Measurements from ENCODE around the gene WSCD1.

WSCD1 gene

GRCh38 chr17:6069539-6070429 lies at the start of gene WSCD1:
WSCD1 (plus strand) TSS chr17:6070379; CDS start chr17:6080659, 10,280 bp downstream.
- peak; percentile 76 for DNase-seq

GRCh38 chr17:6021011-6021400 lies 49.2 kb upstream of the WSCD1 start:
- no peak for DNase-seq

GRCh38 chr17:6021627-6022026 lies 48.6 kb upstream of the WSCD1 start:
- DNase-seq = no peak

- DNase-seq = no peak
These were observed 46.9 kb upstream of the WSCD1 start for GRCh38 chr17:6023036-6023831.

GRCh38 chr17:6024576-6024975 lies 45.6 kb upstream of the WSCD1 start:
- no peak for DNase-seq

- no peak for DNase-seq
These were observed 42.7 kb upstream of the WSCD1 start for GRCh38 chr17:6027342-6028024.

- no peak for DNase-seq
These were observed 41.9 kb upstream of the WSCD1 start for GRCh38 chr17:6028294-6028693.

- DNase-seq = no peak
These were observed 34.3 kb upstream of the WSCD1 start for GRCh38 chr17:6035801-6036394.

GRCh38 chr17:6040504-6040903 lies 29.7 kb upstream of the WSCD1 start:
- no peak for DNase-seq

- no peak for DNase-seq
These were observed 28.9 kb upstream of the WSCD1 start for GRCh38 chr17:6041246-6041645.

- no peak for DNase-seq
These were observed 26.8 kb upstream of the WSCD1 start for GRCh38 chr17:6043405-6043804.

GRCh38 chr17:6044261-6044660 lies 25.9 kb upstream of the WSCD1 start:
- DNase-seq = no peak

GRCh38 chr17:6045621-6046357 lies 24.4 kb upstream of the WSCD1 start:
- peak; percentile 18 for DNase-seq

- no peak for DNase-seq
These were observed 23.7 kb upstream of the WSCD1 start for GRCh38 chr17:6046431-6046830.

- no peak for DNase-seq
These were observed 23.2 kb upstream of the WSCD1 start for GRCh38 chr17:6046931-6047330.

GRCh38 chr17:6047966-6048365 lies 22.2 kb upstream of the WSCD1 start:
- no peak for DNase-seq

- no peak for DNase-seq
These were observed 21.7 kb upstream of the WSCD1 start for GRCh38 chr17:6048486-6048885.

GRCh38 chr17:6052926-6053325 lies 17.3 kb upstream of the WSCD1 start:
- DNase-seq = no peak

GRCh38 chr17:6054372-6054771 lies 15.8 kb upstream of the WSCD1 start:
- no peak for DNase-seq

GRCh38 chr17:6056104-6056503 lies 14.1 kb upstream of the WSCD1 start:
- no peak for DNase-seq

GRCh38 chr17:6057562-6057961 lies 12.6 kb upstream of the WSCD1 start:
- DNase-seq = no peak

- DNase-seq = no peak
These were observed 10.8 kb upstream of the WSCD1 start for GRCh38 chr17:6059406-6059805.

Measured in midbrain (tissue), 1 donor.